A549 (cell line): Measurements from ENCODE around the gene CHMP2B. TPM values are rescaled to one million over a fixed set of nuclear protein-coding genes. Genes with fewer than 3 reads are reported as not detected.

Experiments
- ATAC-seq, 2 experiments: fragments of 200-7000 bp in 1 of 2; fragments of >200 bp in 1 of 2; cut with Nextera tagmentation in 1 of 2; cut with Tn5 transposase in 1 of 2; 3 replicates each; pipeline versions ENCODE4 v1.8.0 to v1.9.1; 2018 to 2020; ENCODE audit warnings: mild to moderate bottlenecking in 1 of 2, moderate library complexity in 1 of 2
- CTCF ChIA-PET: fragments of 300-600 bp; sonication (Branson Sonifier 250); formaldehyde crosslinking; extraction: SDS; loops from one replicate; lab custom pipeline; 2021; ENCODE audit warnings: antibody characterized with exemption, inconsistent platforms; lab: Yijun Ruan, JAX
- POLR2A ChIA-PET: fragments of 350-600 bp; formaldehyde crosslinking; extraction: SDS; loops from one replicate; lab custom pipeline; 2021; ENCODE audit warnings: antibody characterized with exemption, inconsistent platforms; lab: Yijun Ruan, JAX
- DNase-seq, 2 experiments: peaks; one replicate each; pipeline versions ENCODE4 v3.0.0 to v3.0.0-alpha.2; 2011 to 2016; ENCODE audit warnings: low read depth in 1 of 2, low spot score in 1 of 2
- FAIRE-seq: peaks from 2 replicates; lab custom pipeline; 2011; peaks lifted over from hg19 to GRCh38; lab: Jason Lieb, UNC
- H3K27ac ChIP-seq, 2 experiments: fragments of >200 bp; sonication (Bioruptor Twin); formaldehyde crosslinking; 3 replicates each; pipeline ENCODE4 v1.5.1; 2016 to 2017
- H3K4me1 ChIP-seq: fragments of >200 bp; sonication (Bioruptor Twin); formaldehyde crosslinking; 3 replicates; pipeline ENCODE4 v1.6.1; 2016
- H3K4me2 ChIP-seq: fragments of >200 bp; sonication (Bioruptor Twin); formaldehyde crosslinking; 3 replicates; pipeline ENCODE4 v1.6.1; 2016
- H3K4me3 ChIP-seq: fragments of >200 bp; sonication (Bioruptor Twin); formaldehyde crosslinking; 3 replicates; pipeline ENCODE4 v1.5.1; 2016
- H3K9me3 ChIP-seq: fragments of >200 bp; sonication (Bioruptor Twin); formaldehyde crosslinking; 3 replicates; pipeline ENCODE4 v1.6.1; 2016
- BHLHE40 ChIP-seq: IDR thresholded peaks from 2 replicates; pipeline ENCODE4 v1.6.1; 2012; ENCODE audit warnings: low read depth, low read length, inconsistent platforms
- CHD2 ChIP-seq: fragments of 150-350 bp; IDR thresholded peaks from 2 replicates; pipeline ENCODE4 v1.6.1; 2014; ENCODE audit warnings: low read length; ENCODE audit not compliant: partially characterized antibody
- EHF ChIP-seq: fragments of 250-450 bp; sonication (Bioruptor Pico); IDR thresholded peaks from 2 replicates; pipeline ENCODE4 v1.5.0; 2020; ENCODE audit warnings: mild to moderate bottlenecking
- EHMT2 ChIP-seq: fragments of 200-600 bp; sonication (generic); IDR thresholded peaks from 2 replicates; pipeline ENCODE4 v1.6.1; 2016; ENCODE audit warnings: antibody characterized with exemption, low read depth, mild to moderate bottlenecking, moderate library complexity
- EP300 ChIP-seq, 2 experiments: fragments of >200 bp; sonication (Bioruptor Twin); formaldehyde crosslinking; IDR thresholded peaks; 2 replicates in 1 of 2; 3 replicates in 1 of 2; pipeline ENCODE4 v1.6.1; 2016 to 2017
- FOXS1 ChIP-seq: fragments of 250-450 bp; sonication (Bioruptor Pico); IDR thresholded peaks from 2 replicates; pipeline ENCODE4 v1.5.0; 2020; ENCODE audit warnings: mild to moderate bottlenecking, moderate library complexity
- HDAC2 ChIP-seq: fragments of 200-600 bp; sonication (generic); IDR thresholded peaks from 2 replicates; pipeline ENCODE4 v1.6.1; 2016
- HMGXB4 ChIP-seq: fragments of 250-450 bp; sonication (Bioruptor Pico); IDR thresholded peaks from 2 replicates; pipeline ENCODE4 v1.5.0; 2021; ENCODE audit warnings: mild to moderate bottlenecking, moderate library complexity, borderline replicate concordance
- HOXA7 ChIP-seq: fragments of 250-450 bp; sonication (Bioruptor Pico); IDR thresholded peaks from 2 replicates; pipeline ENCODE4 v1.5.0; 2020; ENCODE audit warnings: mild to moderate bottlenecking, moderate library complexity
- HOXB5 ChIP-seq: fragments of 250-450 bp; sonication (Bioruptor Pico); IDR thresholded peaks from 2 replicates; pipeline ENCODE4 v1.5.0; 2020; ENCODE audit warnings: mild to moderate bottlenecking, moderate library complexity
- JUN ChIP-seq, 2 experiments: fragments of >200 bp; sonication (Bioruptor Twin); formaldehyde crosslinking; IDR thresholded peaks; 2 replicates in 1 of 2; 3 replicates in 1 of 2; pipeline ENCODE4 v1.6.1; 2016 to 2017
- KDM5A ChIP-seq: fragments of 200-600 bp; sonication (generic); IDR thresholded peaks from 2 replicates; pipeline ENCODE4 v1.6.1; 2016; ENCODE audit warnings: antibody characterized with exemption, mild to moderate bottlenecking
- MYC ChIP-seq: IDR thresholded peaks from 2 replicates; pipeline ENCODE4 v1.6.1; 2012; ENCODE audit warnings: mild to moderate bottlenecking, inconsistent platforms, low read length, improper control_type of control experiment, borderline replicate concordance
- NR3C1 ChIP-seq: fragments of >200 bp; sonication (Bioruptor Twin); formaldehyde crosslinking; IDR thresholded peaks from 3 replicates; pipeline ENCODE4 v1.6.1; 2017
- POLR2A ChIP-seq: IDR thresholded peaks from 2 replicates; pipeline ENCODE4 v1.6.1; 2012; ENCODE audit warnings: mild to moderate bottlenecking, low read length
- RAD21 ChIP-seq, 2 experiments: fragments of >200 bp in 1 of 2; sonication (Bioruptor Twin) in 1 of 2; formaldehyde crosslinking in 1 of 2; IDR thresholded peaks in 1 of 2; conservative IDR thresholded peaks in 1 of 2; 2 replicates in 1 of 2; 3 replicates in 1 of 2; pipeline ENCODE4 v1.6.1; 2012 to 2018; ENCODE audit warnings: inconsistent platforms in 1 of 2
- RCOR1 ChIP-seq: fragments of 150-350 bp; IDR thresholded peaks from 2 replicates; pipeline ENCODE4 v1.6.1; 2014; ENCODE audit warnings: antibody characterized with exemption, low read length, low read depth
- REST ChIP-seq: fragments of 200-600 bp; sonication (generic); IDR thresholded peaks from 2 replicates; pipeline ENCODE4 v1.6.1; 2016; ENCODE audit warnings: antibody characterized with exemption, mild to moderate bottlenecking, moderate library complexity
- RFX5 ChIP-seq: fragments of 450-650 bp; IDR thresholded peaks from 2 replicates; pipeline ENCODE4 v1.7.1; 2014; ENCODE audit warnings: antibody characterized with exemption, mild to moderate bottlenecking, moderate library complexity
- SMC3 ChIP-seq: fragments of >200 bp; sonication (Bioruptor Twin); formaldehyde crosslinking; IDR thresholded peaks from 3 replicates; pipeline ENCODE4 v1.6.1; 2018; ENCODE audit warnings: inconsistent platforms
- USF2 ChIP-seq: fragments of 450-650 bp; IDR thresholded peaks from 2 replicates; pipeline ENCODE4 v1.6.1; 2014; ENCODE audit warnings: antibody characterized with exemption
- WGBS: methylation state at CpG from one replicate; pipeline ENCODE4 v1.1.6; 2017; ENCODE audit errors: missing lambda C conversion rate; 5-methylcytosine and 5-hydroxymethylcytosine counted together
- polyA plus RNA-seq, 4 experiments: library from polyadenylated mRNA; depleted of rRNA in 3 of 4; stranded (reverse); fragments of >200 nt; fragmentation: RNase III in 1 of 4; extraction: RNeasy Plus Mini Kit Qiagen cat#74134 plus additional on column Dnase treatment in 1 of 4; gene quantifications; 2 replicates in 3 of 4; 3 replicates in 1 of 4; pipeline ENCODE4 v1.2.3, GENCODE V29; 2011 to 2017
- TF ChIP-seq, protein P1 (sequence below): IDR thresholded peaks from 2 replicates; pipeline ENCODE4 v1.6.1; 2012

The CHMP2B gene
- polyA plus RNA-seq, 2 of the 4 experiments (the other 2 are of a cell fraction) = 57.2 to 85.8 TPM

DNA sequence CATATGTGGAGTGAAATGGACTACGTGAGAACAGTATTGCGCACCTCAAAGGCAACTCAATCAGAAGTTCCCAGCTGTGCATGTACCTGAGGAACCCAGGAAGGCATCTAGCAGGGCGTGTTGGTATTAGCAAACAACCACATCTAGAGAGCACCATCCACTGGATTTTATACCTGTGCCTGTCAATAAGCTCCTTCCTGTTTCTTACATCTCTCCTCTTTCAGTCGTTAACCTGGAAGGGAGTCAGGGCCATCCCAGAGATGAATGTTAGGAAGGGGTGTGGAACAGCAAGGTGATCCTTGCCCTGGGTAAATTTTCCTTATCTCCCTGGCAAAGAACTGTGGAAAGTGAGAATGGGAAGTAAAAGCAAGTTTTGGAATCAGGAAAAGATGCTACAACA lies 29.6 kb upstream of the CHMP2B start:
- no peak for DNase-seq
- H3K27ac ChIP-seq = no peak overlapping the region
- H3K9me3 ChIP-seq = peaks cover 11% of the 10 kb centered on the region; the same call in 2 of the 3 replicates
- H3K4me3 ChIP-seq = no peak overlapping the region
- WGBS = 89% methylated on average over 4 of the region's 4 CpGs
- POLR2A ChIA-PET = no interaction called here
- no peak for TF ChIP-seq FOXS1 (CRISPR knock-in tag)
- no peak for TF ChIP-seq RAD21 (conservative IDR thresholded peaks at IDR 0.05 in 1 of 2, IDR thresholded peaks at IDR 0.05 in 1 of 2)
- TF ChIP-seq SMC3 = no peak
- no peak for TF ChIP-seq RFX5
- TF ChIP-seq EHF = no peak
- TF ChIP-seq KDM5A = no peak
- TF ChIP-seq EP300 (IDR thresholded peaks at IDR 0.05) = no peak
- no peak for TF ChIP-seq BHLHE40
- TF ChIP-seq NR3C1 = no peak
- TF ChIP-seq HOXB5 = no peak
- TF ChIP-seq RCOR1 = no peak
- CTCF ChIA-PET = interaction anchor here (0.7 kb wide), 1 partner anchor 114 kb away, joined by 3 read pairs; no protein-coding TSS in a partner anchor
- H3K4me2 ChIP-seq = no peak overlapping the region
- H3K4me1 ChIP-seq = no peaks in the 10 kb centered on the region
- no peak for ATAC-seq
- no peak for FAIRE-seq

DNA sequence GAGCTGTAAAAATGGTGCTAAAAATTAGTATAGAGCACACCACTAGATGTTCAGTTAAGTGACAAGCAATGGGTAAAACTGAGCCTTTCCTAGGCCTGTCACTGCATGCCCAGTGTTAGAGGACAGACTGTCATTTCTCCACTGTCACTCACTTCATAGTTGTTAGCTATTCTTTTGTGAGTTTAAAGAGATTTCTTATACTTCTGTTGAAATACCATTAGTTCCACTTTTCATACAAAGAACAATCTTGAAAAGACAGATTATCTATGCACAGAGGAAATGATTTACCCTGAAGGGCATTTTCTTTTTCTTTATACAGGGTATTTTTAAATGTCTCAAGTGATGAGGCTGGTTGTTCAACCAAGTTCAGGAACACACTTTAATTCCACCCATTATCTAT lies 28.3 kb upstream of the CHMP2B start:
- POLR2A ChIA-PET = no interaction called here
- DNase-seq = no peak

DNA sequence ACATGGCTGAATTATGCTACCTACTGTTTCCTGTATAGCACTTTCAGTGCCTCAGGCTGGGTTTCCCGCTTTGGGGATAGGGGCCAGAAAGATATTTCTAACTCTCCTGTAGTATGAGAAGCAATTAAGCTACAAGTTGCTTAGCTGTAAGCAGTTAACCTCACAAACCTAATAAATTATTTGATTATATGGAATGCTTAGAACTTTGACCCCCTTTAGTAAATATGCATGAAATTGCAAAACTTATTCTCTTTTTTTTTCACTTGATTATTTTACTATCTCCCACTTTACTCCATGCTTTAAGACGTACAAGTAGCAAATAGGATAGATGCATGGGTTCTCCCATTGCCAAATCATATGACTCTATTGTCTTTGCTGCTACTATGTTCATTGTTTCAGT lies 27.5 kb upstream of the CHMP2B start:
- TF ChIP-seq USF2 (no peak), REST (no peak), MYC (no peak), CHD2 (no peak), JUN (IDR thresholded peaks at IDR 0.05) (no peak), EHMT2 (no peak), RFX5 (no peak), POLR2A (no peak), HMGXB4 (no peak), HOXB5 (no peak), RAD21 (conservative IDR thresholded peaks at IDR 0.05 in 1 of 2, IDR thresholded peaks at IDR 0.05 in 1 of 2) (no peak), HOXA7 (CRISPR knock-in tag) (no peak)
- TF ChIP-seq, protein P1, sequence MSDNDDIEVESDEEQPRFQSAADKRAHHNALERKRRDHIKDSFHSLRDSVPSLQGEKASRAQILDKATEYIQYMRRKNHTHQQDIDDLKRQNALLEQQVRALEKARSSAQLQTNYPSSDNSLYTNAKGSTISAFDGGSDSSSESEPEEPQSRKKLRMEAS = no peak
- no peak for DNase-seq
- no peak overlapping the region for H3K4me2 ChIP-seq
- POLR2A ChIA-PET = no interaction called here
- H3K9me3 ChIP-seq = peaks cover 11% of the 10 kb centered on the region; the same call in 2 of the 3 replicates
- no peak overlapping the region for H3K4me3 ChIP-seq
- peaks cover 12% of the 10 kb centered on the region for H3K4me1 ChIP-seq
- no peak overlapping the region for H3K27ac ChIP-seq
- WGBS = 89% methylated on average over 2 of the region's 2 CpGs
- ATAC-seq = no peak
- no peak for FAIRE-seq
- CTCF ChIA-PET = interaction anchor here (1.6 kb wide), 1 partner anchor 32 kb away, joined by 3 read pairs; no protein-coding TSS in a partner anchor

More for the DNA sequence above, 28.3 kb upstream of the CHMP2B start:
- Histone ChIP-seq H3K27ac (no peak overlapping the region), H3K4me1 (peaks cover 3% of the 10 kb centered on the region), H3K9me3 (peaks cover 11% of the 10 kb centered on the region; the same call in 2 of the 3 replicates), H3K4me2 (no peak overlapping the region), H3K4me3 (no peak overlapping the region)
- ATAC-seq = no peak
- TF ChIP-seq HDAC2 (no peak), EP300 (IDR thresholded peaks at IDR 0.05) (no peak), BHLHE40 (no peak)
- CTCF ChIA-PET = no interaction called here
- FAIRE-seq = no peak
